Lower leg skin (tissue), 3 donors: ENCODE results near the gene RNF111.

Source experiments
- CTCF ChIP-seq, 3 donors: fragments of 450-650 bp; IDR thresholded peaks; one replicate each; pipeline ENCODE4 v1.5.1; 2016; ENCODE audit warnings: antibody characterized with exemption in 3 of 3, mild to moderate bottlenecking in 3 of 3, moderate library complexity in 2 of 3
- POLR2A ChIP-seq, 2 donors: fragments of 450-650 bp; IDR thresholded peaks; one replicate each; pipeline ENCODE4 v1.6.1; 2016 to 2017; ENCODE audit warnings: antibody characterized with exemption in 2 of 2, mild to moderate bottlenecking in 1 of 2, moderate library complexity in 1 of 2

- TF ChIP-seq CTCF (IDR thresholded peaks at IDR 0.05) (no peak), POLR2A (IDR thresholded peaks at IDR 0.05) (no peak)
Observed at GRCh38 chr15:58958811-58959210, 28.7 kb upstream of the RNF111 start.
